Cardiac septum (tissue), 1 donor: Measurements from ENCODE around the gene NAA11. TPM values are rescaled to one million over a fixed set of nuclear protein-coding genes. Genes with fewer than 3 reads are reported as not detected.
"Not testable (repeated sequence)": the region's sequence is repeated elsewhere in the genome, so short reads cannot be mapped to it uniquely, and the experiment has no call there.

ENCODE experiments used
- DNase-seq: peaks from one replicate; pipeline ENCODE4 v3.0.0-alpha.2; 2020; ENCODE audit warnings: low spot score
- intact Hi-C: fragments of 100-400 bp; cut with DNase I; formaldehyde crosslinking; loops from one replicate; pipeline ENCODE4 v1.14.0; 2022
- total RNA-seq: library from RNA; stranded (reverse); fragmentation: NEBNext Ultra II Directional; extraction: Animal tissue kit (Norgen Biotek cat#: 25700); gene quantifications from one replicate; pipeline ENCODE4 v1.2.1, GENCODE V29; 2021
- donor health status: DM: no; HTN: no; CAD: no.

NAA11 gene
- total RNA-seq, 1 donor from 2014 or later: not detected

- DNase-seq: no peak
- intact Hi-C loops: no loop called here
Measured at GRCh38 chr4:79315891-79316290, 10.0 kb downstream of the NAA11 start.

- no peak for DNase-seq
- intact Hi-C loops: no loop called here
Measured at GRCh38 chr4:79311279-79311678, 14.6 kb downstream of the NAA11 start.

DNA sequence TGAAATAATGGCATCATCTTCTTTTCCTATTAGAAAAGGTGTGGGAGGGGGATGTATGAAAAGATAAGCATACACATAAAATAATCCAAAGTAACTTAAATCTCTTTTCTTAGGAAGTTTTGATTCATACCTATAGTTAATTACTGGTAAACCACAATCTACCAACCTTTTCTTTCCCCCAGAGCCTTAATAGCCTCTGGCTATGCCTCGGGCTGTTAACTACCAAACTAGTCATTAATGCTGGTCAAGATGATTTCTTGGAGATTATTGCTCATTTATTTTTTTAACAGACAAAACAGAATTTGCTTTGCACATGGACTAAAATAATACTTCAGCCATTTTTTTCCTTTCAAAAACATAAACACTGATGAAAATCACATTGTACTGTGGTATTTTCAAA lies 16.9 kb downstream of the NAA11 start:
- DNase-seq: no peak
- intact Hi-C loops: no loop called here

GRCh38 chr4:79308137-79308536 lies 17.7 kb downstream of the NAA11 start:
- intact Hi-C loops: no loop called here
- no peak for DNase-seq

GRCh38 chr4:79306795-79307194 lies 19.1 kb downstream of the NAA11 start:
- no peak for DNase-seq
- intact Hi-C loops: no loop called here

DNA sequence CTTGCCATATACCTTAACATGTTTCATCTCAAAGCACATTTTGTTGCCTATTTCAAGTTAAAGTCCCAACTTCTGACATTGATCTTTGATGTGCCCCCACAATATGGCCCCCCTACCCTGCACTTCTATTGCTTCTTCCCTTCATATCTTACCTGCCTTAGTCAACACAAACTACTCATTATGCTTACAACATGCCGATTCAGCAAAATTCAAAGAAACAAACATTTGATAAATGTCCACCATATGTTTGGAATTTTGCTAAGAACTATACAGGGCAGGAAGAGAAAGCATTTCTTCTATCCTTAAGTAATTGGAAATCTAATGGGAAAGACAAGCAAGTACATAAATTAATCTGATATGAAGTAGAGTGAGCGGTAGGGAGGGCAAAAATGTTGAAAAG lies 25.6 kb downstream of the NAA11 start:
- DNase-seq: no peak
- intact Hi-C loops: no loop called here

GRCh38 chr4:79298484-79298883 lies 27.4 kb downstream of the NAA11 start:
- DNase-seq: peak; percentile 68
- intact Hi-C loops: no loop called here

DNA sequence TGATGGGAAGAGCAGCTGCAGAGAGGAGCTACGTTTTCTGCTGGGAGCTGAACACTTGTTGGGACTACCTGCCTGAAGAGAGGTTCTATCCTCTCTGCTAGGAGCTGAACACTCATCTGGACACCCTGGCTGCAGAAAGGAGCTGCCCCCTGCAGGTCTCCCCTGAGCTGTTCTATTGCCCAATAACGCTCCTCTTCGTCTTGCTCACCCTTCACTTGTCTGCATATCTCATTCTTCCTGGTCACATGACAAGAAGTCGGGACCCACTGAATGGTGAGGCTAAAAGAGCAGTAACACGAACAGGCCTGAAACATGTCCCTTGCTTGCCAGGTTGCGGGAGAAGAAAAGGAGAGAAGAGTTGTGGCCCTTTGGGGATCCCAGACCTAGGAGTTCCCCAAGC lies 27.8 kb downstream of the NAA11 start:
- DNase-seq: no peak
- intact Hi-C loops: no loop called here

DNA sequence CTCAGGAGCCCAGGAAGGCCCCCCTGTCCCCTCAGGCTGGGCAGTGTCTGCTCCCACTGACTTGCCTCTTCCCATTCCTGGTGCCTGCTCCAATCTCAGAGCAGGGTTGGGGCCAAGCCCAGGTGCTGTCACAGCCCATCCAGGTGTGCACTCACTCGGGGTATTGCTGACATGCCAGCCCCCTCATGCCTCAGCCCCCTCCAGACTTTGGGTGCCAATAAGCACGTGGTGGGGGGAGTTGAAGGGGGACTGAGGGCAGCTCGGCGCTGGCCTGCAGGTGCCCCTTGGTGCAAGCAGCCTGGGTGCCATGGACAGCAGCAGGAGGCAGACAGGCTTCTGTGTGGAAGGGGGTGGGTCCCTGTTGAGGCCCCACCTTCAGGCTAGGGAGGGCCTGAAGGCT lies 28.4 kb downstream of the NAA11 start:
- no peak for DNase-seq

DNA sequence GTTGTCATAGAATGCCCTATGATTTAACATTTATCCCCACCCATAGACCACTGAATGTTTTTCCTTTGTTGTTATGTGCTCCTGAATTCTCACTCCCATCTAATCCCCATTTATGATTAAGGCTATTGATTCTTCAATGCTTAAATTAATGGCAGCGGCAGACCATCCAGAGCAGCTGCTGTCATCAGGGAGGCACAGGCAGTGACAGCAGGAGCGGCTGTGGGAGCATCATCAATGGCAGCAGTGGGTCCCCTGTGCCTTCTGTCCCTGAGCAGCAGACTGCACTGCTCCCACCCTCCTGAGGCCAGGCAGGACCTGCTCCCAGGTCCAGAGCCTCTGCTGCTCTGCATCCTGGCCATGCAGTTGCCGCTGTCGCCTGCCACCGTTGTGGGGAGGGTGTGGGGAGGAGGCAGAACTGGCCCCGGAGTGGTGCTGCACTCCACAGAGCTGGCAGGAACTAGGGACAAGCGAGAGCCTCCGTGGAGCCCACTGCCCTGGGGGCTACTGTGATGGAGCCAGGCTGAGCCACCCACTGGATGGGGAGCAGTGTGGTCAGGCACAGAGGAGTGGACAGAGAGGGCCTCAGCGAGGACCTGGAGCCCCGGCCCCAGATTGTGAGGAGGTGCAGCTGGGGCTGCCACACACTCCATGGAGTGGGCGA lies 29.0 kb downstream of the NAA11 start:
- DNase-seq: no peak
- intact Hi-C loops: no loop called here

More for the DNA sequence above, 28.4 kb downstream of the NAA11 start:
- intact Hi-C loops: no loop called here

DNA sequence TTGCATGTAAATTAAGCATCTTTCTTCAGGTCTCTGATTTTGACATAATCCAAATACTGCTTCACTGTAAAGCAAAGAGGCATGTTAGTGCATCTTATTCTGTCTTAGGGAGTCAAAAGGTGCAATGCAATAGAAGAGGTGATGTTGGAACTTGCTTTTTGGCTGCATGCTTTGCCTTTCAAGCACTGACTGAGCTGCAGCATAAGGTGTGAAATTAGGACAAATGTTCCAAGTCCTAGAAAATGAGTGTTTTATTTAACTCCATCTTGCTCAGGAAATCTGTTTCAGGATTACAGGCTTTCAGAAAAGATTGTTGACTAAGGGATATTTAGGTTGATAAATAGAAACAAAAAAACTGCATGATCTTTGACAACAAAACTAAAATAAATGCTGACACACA lies 30.8 kb downstream of the NAA11 start:
- no peak for DNase-seq
- intact Hi-C loops: no loop called here

DNA sequence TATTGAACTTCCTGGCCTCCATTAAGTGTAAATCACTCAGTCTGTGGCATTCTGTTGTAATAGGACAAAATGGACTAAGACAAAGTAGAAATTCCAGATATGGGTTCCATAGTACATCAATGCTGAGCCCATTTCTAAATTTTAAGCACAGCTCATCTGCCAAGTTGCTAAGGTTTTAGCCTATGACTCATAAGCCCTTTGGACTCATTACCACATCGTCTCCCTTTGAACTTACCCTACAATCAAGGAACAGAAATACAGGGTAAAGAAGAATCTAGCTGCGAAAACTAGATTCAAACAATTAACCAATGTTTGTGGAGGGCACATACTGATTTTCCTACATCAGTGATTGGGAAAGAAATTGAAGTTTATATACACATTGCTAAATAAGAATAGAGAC lies 31.8 kb downstream of the NAA11 start:
- intact Hi-C loops: no loop called here
- DNase-seq: no peak

DNA sequence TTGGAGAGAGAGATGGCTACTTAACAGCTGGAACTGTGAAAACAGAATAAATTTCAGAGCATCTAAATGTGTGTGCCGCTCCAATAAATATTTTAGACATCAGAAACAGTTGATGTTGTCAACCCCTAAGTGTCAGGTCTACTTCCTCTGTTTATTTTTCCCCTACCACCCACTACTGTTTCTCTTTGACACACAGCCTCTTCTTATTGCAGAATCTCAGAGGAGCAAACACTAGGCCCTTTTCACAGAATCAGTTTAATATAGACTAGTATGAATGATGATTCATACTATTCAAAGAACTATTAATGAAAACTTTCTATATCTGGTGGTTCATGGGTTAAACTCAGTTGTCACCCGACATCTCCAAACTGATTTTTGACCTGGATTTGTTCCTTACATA lies 33.9 kb downstream of the NAA11 start:
- intact Hi-C loops: no loop called here

GRCh38 chr4:79290376-79290775 lies 35.5 kb downstream of the NAA11 start:
- intact Hi-C loops: no loop called here
- no peak for DNase-seq

More for the DNA sequence above, 33.9 kb downstream of the NAA11 start:
- no peak for DNase-seq

- DNase-seq: no peak
- intact Hi-C loops: no loop called here
Measured at GRCh38 chr4:79288185-79288584, 37.7 kb downstream of the NAA11 start.

- intact Hi-C loops: no loop called here
- no peak for DNase-seq
Measured at GRCh38 chr4:79287718-79288117, 38.1 kb downstream of the NAA11 start.

DNA sequence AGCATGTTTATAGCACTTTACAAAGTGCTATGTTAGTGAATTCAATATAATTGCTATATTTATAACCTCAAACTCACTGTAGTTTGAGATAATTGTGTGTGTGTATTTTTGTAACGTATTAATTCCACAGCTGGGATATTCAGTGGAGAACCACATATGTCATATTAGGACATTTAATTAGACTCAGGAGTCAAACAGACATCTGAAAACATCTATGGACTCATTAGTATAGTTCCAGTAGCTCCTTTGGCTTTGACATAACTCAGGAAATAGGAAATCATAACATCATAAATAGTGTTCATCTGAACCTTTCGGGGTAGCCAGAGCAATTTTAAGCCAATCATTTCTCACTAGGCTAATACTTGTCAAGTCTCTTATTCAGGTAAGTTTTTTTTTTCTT lies 38.8 kb downstream of the NAA11 start:
- intact Hi-C loops: no loop called here

GRCh38 chr4:79281566-79282359 lies 44.1 kb downstream of the NAA11 start:
- intact Hi-C loops: no loop called here
- DNase-seq: no peak

More for the DNA sequence above, 38.8 kb downstream of the NAA11 start:
- DNase-seq: no peak

- DNase-seq, intact Hi-C loops: not testable (repeated sequence)
Measured at GRCh38 chr4:79277467-79277866, 48.4 kb downstream of the NAA11 start.

DNA sequence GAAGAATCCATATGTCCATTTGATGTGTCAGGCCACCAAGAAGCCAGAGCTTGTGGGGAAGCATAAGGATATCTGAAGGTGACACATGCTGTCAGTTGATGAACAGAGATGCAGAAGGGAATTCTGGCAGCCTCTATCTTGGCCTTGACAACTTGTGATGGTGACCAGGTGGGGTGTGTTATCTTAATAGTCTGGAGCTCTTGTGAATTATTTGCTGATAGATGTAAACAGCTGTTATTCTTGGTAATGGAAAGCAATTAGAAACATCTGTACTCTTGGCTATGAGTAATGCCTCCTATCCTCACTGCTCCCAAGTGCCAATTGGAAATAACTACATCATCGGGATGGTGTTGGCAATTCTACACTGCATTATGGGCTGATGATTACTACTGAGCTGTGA lies 51.9 kb downstream of the NAA11 start:
- DNase-seq: no peak
- intact Hi-C loops: no loop called here

GRCh38 chr4:79272761-79273160 lies 53.1 kb downstream of the NAA11 start:
- DNase-seq: no peak
- intact Hi-C loops: no loop called here
